HL-60 (cell line): ENCODE results near the gene PRR5.

Source experiments
- TF ChIP-seq, protein P1 (sequence below): IDR thresholded peaks from one replicate; pipeline ENCODE4 v1.5.1; 2011; ENCODE audit warnings: low read length, control low read depth, inconsistent platforms; ENCODE audit not compliant: insufficient read depth
- TF ChIP-seq, protein P2 (sequence below): IDR thresholded peaks from 2 replicates; pipeline ENCODE4 v1.6.1; 2012; ENCODE audit warnings: low read depth; ENCODE audit not compliant: insufficient replicate concordance

DNA sequence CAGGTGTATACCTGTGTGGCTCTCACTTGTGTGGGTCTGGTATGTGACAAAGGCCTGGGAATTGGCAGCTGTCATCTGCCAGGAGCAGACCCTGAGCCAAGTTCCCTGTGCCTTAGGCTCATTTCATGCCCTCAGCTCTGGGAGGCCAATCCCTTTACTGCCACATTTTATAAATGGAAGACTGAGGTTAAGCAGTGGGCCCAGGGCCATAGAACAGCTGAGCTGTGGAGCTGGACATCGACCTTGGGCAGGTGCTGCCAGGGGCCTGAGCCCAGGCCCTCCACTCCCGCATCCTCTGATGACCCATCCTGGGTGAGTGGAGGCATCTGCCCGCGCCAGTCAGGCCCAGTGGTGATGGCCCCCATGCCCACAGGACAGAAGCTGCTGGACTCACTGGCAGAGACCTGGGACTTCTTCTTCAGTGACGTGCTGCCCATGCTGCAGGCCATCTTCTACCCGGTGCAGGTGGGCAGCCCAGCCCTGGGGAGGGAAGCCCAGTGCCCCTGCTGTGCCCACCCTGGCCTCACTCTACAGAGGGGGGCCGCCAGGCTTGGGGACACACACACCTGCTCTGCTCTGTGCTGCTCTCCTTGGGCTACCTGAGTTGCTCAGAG lies 29.5 kb downstream of the PRR5 start:
- TF ChIP-seq, protein P1, sequence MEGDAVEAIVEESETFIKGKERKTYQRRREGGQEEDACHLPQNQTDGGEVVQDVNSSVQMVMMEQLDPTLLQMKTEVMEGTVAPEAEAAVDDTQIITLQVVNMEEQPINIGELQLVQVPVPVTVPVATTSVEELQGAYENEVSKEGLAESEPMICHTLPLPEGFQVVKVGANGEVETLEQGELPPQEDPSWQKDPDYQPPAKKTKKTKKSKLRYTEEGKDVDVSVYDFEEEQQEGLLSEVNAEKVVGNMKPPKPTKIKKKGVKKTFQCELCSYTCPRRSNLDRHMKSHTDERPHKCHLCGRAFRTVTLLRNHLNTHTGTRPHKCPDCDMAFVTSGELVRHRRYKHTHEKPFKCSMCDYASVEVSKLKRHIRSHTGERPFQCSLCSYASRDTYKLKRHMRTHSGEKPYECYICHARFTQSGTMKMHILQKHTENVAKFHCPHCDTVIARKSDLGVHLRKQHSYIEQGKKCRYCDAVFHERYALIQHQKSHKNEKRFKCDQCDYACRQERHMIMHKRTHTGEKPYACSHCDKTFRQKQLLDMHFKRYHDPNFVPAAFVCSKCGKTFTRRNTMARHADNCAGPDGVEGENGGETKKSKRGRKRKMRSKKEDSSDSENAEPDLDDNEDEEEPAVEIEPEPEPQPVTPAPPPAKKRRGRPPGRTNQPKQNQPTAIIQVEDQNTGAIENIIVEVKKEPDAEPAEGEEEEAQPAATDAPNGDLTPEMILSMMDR: no peak
- TF ChIP-seq, protein P2, sequence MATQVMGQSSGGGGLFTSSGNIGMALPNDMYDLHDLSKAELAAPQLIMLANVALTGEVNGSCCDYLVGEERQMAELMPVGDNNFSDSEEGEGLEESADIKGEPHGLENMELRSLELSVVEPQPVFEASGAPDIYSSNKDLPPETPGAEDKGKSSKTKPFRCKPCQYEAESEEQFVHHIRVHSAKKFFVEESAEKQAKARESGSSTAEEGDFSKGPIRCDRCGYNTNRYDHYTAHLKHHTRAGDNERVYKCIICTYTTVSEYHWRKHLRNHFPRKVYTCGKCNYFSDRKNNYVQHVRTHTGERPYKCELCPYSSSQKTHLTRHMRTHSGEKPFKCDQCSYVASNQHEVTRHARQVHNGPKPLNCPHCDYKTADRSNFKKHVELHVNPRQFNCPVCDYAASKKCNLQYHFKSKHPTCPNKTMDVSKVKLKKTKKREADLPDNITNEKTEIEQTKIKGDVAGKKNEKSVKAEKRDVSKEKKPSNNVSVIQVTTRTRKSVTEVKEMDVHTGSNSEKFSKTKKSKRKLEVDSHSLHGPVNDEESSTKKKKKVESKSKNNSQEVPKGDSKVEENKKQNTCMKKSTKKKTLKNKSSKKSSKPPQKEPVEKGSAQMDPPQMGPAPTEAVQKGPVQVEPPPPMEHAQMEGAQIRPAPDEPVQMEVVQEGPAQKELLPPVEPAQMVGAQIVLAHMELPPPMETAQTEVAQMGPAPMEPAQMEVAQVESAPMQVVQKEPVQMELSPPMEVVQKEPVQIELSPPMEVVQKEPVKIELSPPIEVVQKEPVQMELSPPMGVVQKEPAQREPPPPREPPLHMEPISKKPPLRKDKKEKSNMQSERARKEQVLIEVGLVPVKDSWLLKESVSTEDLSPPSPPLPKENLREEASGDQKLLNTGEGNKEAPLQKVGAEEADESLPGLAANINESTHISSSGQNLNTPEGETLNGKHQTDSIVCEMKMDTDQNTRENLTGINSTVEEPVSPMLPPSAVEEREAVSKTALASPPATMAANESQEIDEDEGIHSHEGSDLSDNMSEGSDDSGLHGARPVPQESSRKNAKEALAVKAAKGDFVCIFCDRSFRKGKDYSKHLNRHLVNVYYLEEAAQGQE: no peak
